NB4 (cell line): ENCODE measurements around the gene PLEKHG7.
A peak's percentile ranks its signal among the peaks of the same experiment; 100 is the strongest.
"Not testable (repeated sequence)": the region's sequence is repeated elsewhere in the genome, so short reads cannot be mapped to it uniquely, and the experiment has no call there.

Experiments
- DNase-seq: peaks from one replicate; pipeline ENCODE4 v3.0.0; 2010; ENCODE audit warnings: low read depth
- H3K4me3 ChIP-seq: one replicate; pipeline ENCODE4 v1.5.1; 2011; ENCODE audit warnings: mild to moderate bottlenecking, low read depth, low read length, moderate library complexity
- CTCF ChIP-seq: IDR thresholded peaks from one replicate; pipeline ENCODE4 v1.5.1; 2012; ENCODE audit warnings: low read depth, low read length
- MYC ChIP-seq: IDR thresholded peaks from 2 replicates; pipeline ENCODE4 v1.6.1; 2011; ENCODE audit warnings: low read depth, low read length
- POLR2A ChIP-seq: IDR thresholded peaks from 2 replicates; pipeline ENCODE4 v1.6.1; 2011; ENCODE audit warnings: mild to moderate bottlenecking; ENCODE audit not compliant: insufficient read length; ENCODE audit errors: extremely low read depth
- TF ChIP-seq, protein P1 (sequence below): IDR thresholded peaks from 2 replicates; pipeline ENCODE4 v1.6.1; 2011; ENCODE audit warnings: low read depth, low read length

The PLEKHG7 gene

GRCh38 chr12:92779902-92780301 is 77.1 kb downstream of the PLEKHG7 start:
- DNase-seq: peak; percentile 50
- H3K4me3 ChIP-seq: no peak overlapping the region
- TF ChIP-seq, protein P1, sequence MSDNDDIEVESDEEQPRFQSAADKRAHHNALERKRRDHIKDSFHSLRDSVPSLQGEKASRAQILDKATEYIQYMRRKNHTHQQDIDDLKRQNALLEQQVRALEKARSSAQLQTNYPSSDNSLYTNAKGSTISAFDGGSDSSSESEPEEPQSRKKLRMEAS: no peak
- TF ChIP-seq CTCF: no peak
- no peak for TF ChIP-seq POLR2A
- TF ChIP-seq MYC: no peak

- DNase-seq: no peak
- H3K4me3 ChIP-seq: no peak overlapping the region
- TF ChIP-seq POLR2A (no peak), CTCF (no peak), MYC (no peak)
- TF ChIP-seq, protein P1: no peak
Measured at GRCh38 chr12:92784356-92784755, 81.6 kb downstream of the PLEKHG7 start.

GRCh38 chr12:92784797-92785562 is 82.2 kb downstream of the PLEKHG7 start:
- DNase-seq: peak; percentile 87
- no peak overlapping the region for H3K4me3 ChIP-seq
- TF ChIP-seq POLR2A (no peak), CTCF (peak; percentile 48)
- TF ChIP-seq, protein P1: peak; percentile 90

DNA sequence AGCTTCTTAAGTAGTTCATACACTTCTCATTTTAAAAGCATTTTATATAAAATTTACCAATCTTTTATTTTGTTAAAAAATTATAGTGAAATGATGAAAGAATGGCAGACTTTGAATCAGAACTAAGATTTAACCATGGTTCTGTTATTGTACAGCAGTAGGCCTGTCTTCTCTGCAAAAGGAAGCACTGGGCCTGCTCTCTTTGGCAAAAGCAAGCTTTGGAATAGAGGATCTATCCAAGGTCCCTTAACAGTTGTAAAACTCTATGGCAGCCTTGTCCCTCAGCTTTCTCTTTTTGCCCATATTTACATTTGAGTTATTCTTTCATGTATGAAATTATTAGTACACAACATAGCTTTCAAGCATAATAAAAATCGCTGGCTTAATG is 82.8 kb downstream of the PLEKHG7 start:
- H3K4me3 ChIP-seq: no peak overlapping the region
- no peak for DNase-seq
- TF ChIP-seq POLR2A (no peak), MYC (no peak), CTCF (no peak)
- TF ChIP-seq, protein P1: no peak

GRCh38 chr12:92786045-92786444 is 83.3 kb downstream of the PLEKHG7 start:
- no peak overlapping the region for H3K4me3 ChIP-seq
- no peak for TF ChIP-seq MYC
- TF ChIP-seq CTCF: no peak
- TF ChIP-seq, protein P1: no peak
- TF ChIP-seq POLR2A: no peak
- DNase-seq: no peak

- H3K4me3 ChIP-seq: not testable (repeated sequence)
Measured at GRCh38 chr12:92794356-92794755, 91.6 kb downstream of the PLEKHG7 start.

More at GRCh38 chr12:92794356-92794755, 91.6 kb downstream of the PLEKHG7 start:
- DNase-seq: not testable (repeated sequence)
